ENCODE results near the gene PDP2. TPM values are rescaled to one million over a fixed set of nuclear protein-coding genes. Genes with fewer than 3 reads are reported as not detected.

Gene PDP2
- total and polyA plus RNA-seq, 4 experiments from 2014 or later = 2.4 to 19.3 (median 10.1) TPM

- no peak within 1 kb of the TSS for H3K27ac ChIP-seq (ENCODE audit: low read depth, low read length)
- H3K36me3 ChIP-seq (ENCODE audit: insufficient read depth, low read length) = no peaks in the 10 kb centered on the region
- no peaks in the 10 kb centered on the region for H3K27me3 ChIP-seq (ENCODE audit: insufficient read depth, low read length)
- no peak within 1 kb of the TSS for H3K4me3 ChIP-seq (ENCODE audit: low read length in 2 of 2)
- Mint-ChIP-seq H3K36me3 (no peaks in the 10 kb centered on the region), H3K4me3 (no peak within 1 kb of the TSS), H3K4me1 (no peaks in the 10 kb centered on the region), H3K9me3 (no peaks in the 10 kb centered on the region), H3K27ac (no peak within 1 kb of the TSS), H3K27me3 (peaks cover 17% of the 10 kb centered on the region in 2 donors)
- H3K4me1 ChIP-seq (ENCODE audit: insufficient read depth, low read length) = no peaks in the 10 kb centered on the region
- H3K9me3 ChIP-seq (ENCODE audit: control insufficient read depth in 1 of 2, low read length in 2 of 2) = no peaks in the 10 kb centered on the region
- peak in 1 of 5 donors; percentile 33 for DNase-seq
- ChIA-PET CTCF (ENCODE audit: partially characterized antibody) (interaction anchor here (0.9 to 1.1 kb wide), 2 partner anchors 88 to 126 kb away, joined by 3 read pairs; partner anchors contain the start of gene NAE1), POLR2A (ENCODE audit: partially characterized antibody) (no interaction called here)
- intact Hi-C loops (cut with micrococcal nuclease) = no loop called here
These were observed 38.7 kb downstream of the PDP2 start, which contains the start of gene CDH16 for GRCh38 chr16:66918803-66919568. CDH16 (minus strand) TSS chr16:66918885; CDS start chr16:66918065, 820 bp downstream.

- Mint-ChIP-seq H3K27ac (no peak overlapping the region), H3K4me3 (no peak overlapping the region), H3K4me1 (peaks cover 0 to 2% (median 0%) of the 10 kb centered on the region in 4 donors), H3K9me3 (no peaks in the 10 kb centered on the region), H3K36me3 (no peaks in the 10 kb centered on the region), H3K27me3 (peaks cover 19 to 22% of the 10 kb centered on the region in 2 donors)
- no peak overlapping the region for H3K27ac ChIP-seq (ENCODE audit: low read depth, low read length)
- no peaks in the 10 kb centered on the region for H3K9me3 ChIP-seq (ENCODE audit: control insufficient read depth in 1 of 2, low read length in 2 of 2)
- H3K36me3 ChIP-seq (ENCODE audit: insufficient read depth, low read length) = no peaks in the 10 kb centered on the region
- no peak overlapping the region for H3K4me3 ChIP-seq (ENCODE audit: low read length in 2 of 2)
- H3K4me1 ChIP-seq (ENCODE audit: insufficient read depth, low read length) = no peaks in the 10 kb centered on the region
- intact Hi-C loops (cut with micrococcal nuclease) = no loop called here
- ChIA-PET CTCF (ENCODE audit: partially characterized antibody) (no interaction called here), POLR2A (ENCODE audit: partially characterized antibody) (no interaction called here)
- peak in 1 of 5 donors; percentile 22 for DNase-seq
- no peaks in the 10 kb centered on the region for H3K27me3 ChIP-seq (ENCODE audit: insufficient read depth, low read length)
These were observed 39.4 kb downstream of the PDP2 start for GRCh38 chr16:66919569-66920298.

GRCh38 chr16:66920299-66920590 is 39.9 kb downstream of the PDP2 start:
- H3K4me1 Mint-ChIP-seq = peaks cover 0 to 2% (median 0%) of the 10 kb centered on the region in 4 donors
- POLR2A ChIA-PET (ENCODE audit: partially characterized antibody) = no interaction called here
- CTCF ChIA-PET (ENCODE audit: partially characterized antibody) = no interaction called here
- no peaks in the 10 kb centered on the region for H3K9me3 ChIP-seq (ENCODE audit: control insufficient read depth in 1 of 2, low read length in 2 of 2)
- no peak overlapping the region for H3K4me3 ChIP-seq (ENCODE audit: low read length in 2 of 2)
- DNase-seq = no peak
- no peak overlapping the region for H3K27ac ChIP-seq (ENCODE audit: low read depth, low read length)
- H3K27me3 ChIP-seq (ENCODE audit: insufficient read depth, low read length) = peaks cover under 1% of the 10 kb centered on the region
- H3K4me1 ChIP-seq (ENCODE audit: insufficient read depth, low read length) = peaks cover 2% of the 10 kb centered on the region
- H3K9me3 Mint-ChIP-seq = no peaks in the 10 kb centered on the region
- intact Hi-C loops (cut with micrococcal nuclease) = no loop called here
- no peaks in the 10 kb centered on the region for H3K36me3 ChIP-seq (ENCODE audit: insufficient read depth, low read length)
- H3K4me3 Mint-ChIP-seq = no peak overlapping the region
- no peaks in the 10 kb centered on the region for H3K36me3 Mint-ChIP-seq
- peaks cover 20 to 22% of the 10 kb centered on the region in 2 donors for H3K27me3 Mint-ChIP-seq
- H3K27ac Mint-ChIP-seq = no peak overlapping the region

- peaks cover 25 to 26% of the 10 kb centered on the region in 2 donors for H3K27me3 Mint-ChIP-seq
- H3K36me3 Mint-ChIP-seq = no peaks in the 10 kb centered on the region
- no peaks in the 10 kb centered on the region for H3K9me3 ChIP-seq (ENCODE audit: control insufficient read depth in 1 of 2, low read length in 2 of 2)
- POLR2A ChIA-PET (ENCODE audit: partially characterized antibody) = no interaction called here
- H3K9me3 Mint-ChIP-seq = no peaks in the 10 kb centered on the region
- H3K4me1 Mint-ChIP-seq = peaks cover 0 to 7% (median 5%) of the 10 kb centered on the region in 4 donors
- H3K27ac Mint-ChIP-seq = no peak overlapping the region
- CTCF ChIA-PET (ENCODE audit: partially characterized antibody) = no interaction called here
- DNase-seq = peak in 1 of 5 donors; percentile 6
- H3K27ac ChIP-seq (ENCODE audit: low read depth, low read length) = no peak overlapping the region
- no peak overlapping the region for H3K4me3 ChIP-seq (ENCODE audit: low read length in 2 of 2)
- H3K4me3 Mint-ChIP-seq = no peak overlapping the region
- no peaks in the 10 kb centered on the region for H3K36me3 ChIP-seq (ENCODE audit: insufficient read depth, low read length)
- peaks cover 7% of the 10 kb centered on the region for H3K4me1 ChIP-seq (ENCODE audit: insufficient read depth, low read length)
- H3K27me3 ChIP-seq (ENCODE audit: insufficient read depth, low read length) = peaks cover 6% of the 10 kb centered on the region
- intact Hi-C loops (cut with micrococcal nuclease) = no loop called here
These were observed 40.8 kb downstream of the PDP2 start for GRCh38 chr16:66920924-66921680.

- ChIA-PET POLR2A (ENCODE audit: partially characterized antibody) (no interaction called here), CTCF (ENCODE audit: partially characterized antibody) (no interaction called here)
- Histone ChIP-seq H3K36me3 (ENCODE audit: insufficient read depth, low read length) (no peaks in the 10 kb centered on the region), H3K4me1 (ENCODE audit: insufficient read depth, low read length) (peaks cover 7% of the 10 kb centered on the region), H3K27ac (ENCODE audit: low read depth, low read length) (no peak overlapping the region), H3K9me3 (ENCODE audit: control insufficient read depth in 1 of 2, low read length in 2 of 2) (no peaks in the 10 kb centered on the region), H3K4me3 (ENCODE audit: low read length in 2 of 2) (no peak overlapping the region), H3K27me3 (ENCODE audit: insufficient read depth, low read length) (peaks cover 11% of the 10 kb centered on the region)
- H3K27ac Mint-ChIP-seq = no peak overlapping the region
- no peaks in the 10 kb centered on the region for H3K36me3 Mint-ChIP-seq
- peak in 1 of 5 donors; percentile 25 for DNase-seq
- no peak overlapping the region for H3K4me3 Mint-ChIP-seq
- intact Hi-C loops (cut with micrococcal nuclease) = no loop called here
- peaks cover 0 to 7% (median 5%) of the 10 kb centered on the region in 4 donors for H3K4me1 Mint-ChIP-seq
- peaks cover 23 to 26% of the 10 kb centered on the region in 2 donors for H3K27me3 Mint-ChIP-seq
- H3K9me3 Mint-ChIP-seq = no peaks in the 10 kb centered on the region
These were observed 41.6 kb downstream of the PDP2 start for GRCh38 chr16:66921729-66922450.

GRCh38 chr16:66923247-66923731 is 43.0 kb downstream of the PDP2 start:
- H3K27ac ChIP-seq (ENCODE audit: low read depth, low read length) = no peak overlapping the region
- Mint-ChIP-seq H3K4me3 (peak overlapping the region in 2 of 8 donors; percentile 18 to 41), H3K9me3 (no peaks in the 10 kb centered on the region), H3K27ac (no peak overlapping the region), H3K36me3 (no peaks in the 10 kb centered on the region), H3K4me1 (peaks cover 0 to 7% (median 5%) of the 10 kb centered on the region in 4 donors), H3K27me3 (peaks cover 23 to 26% of the 10 kb centered on the region in 2 donors)
- DNase-seq = no peak
- no peak overlapping the region for H3K4me3 ChIP-seq (ENCODE audit: low read length in 2 of 2)
- H3K36me3 ChIP-seq (ENCODE audit: insufficient read depth, low read length) = no peaks in the 10 kb centered on the region
- H3K27me3 ChIP-seq (ENCODE audit: insufficient read depth, low read length) = peaks cover 11% of the 10 kb centered on the region
- H3K4me1 ChIP-seq (ENCODE audit: insufficient read depth, low read length) = peaks cover 7% of the 10 kb centered on the region
- no peaks in the 10 kb centered on the region for H3K9me3 ChIP-seq (ENCODE audit: control insufficient read depth in 1 of 2, low read length in 2 of 2)
- intact Hi-C loops (cut with micrococcal nuclease) = no loop called here
- ChIA-PET CTCF (ENCODE audit: partially characterized antibody) (no interaction called here), POLR2A (ENCODE audit: partially characterized antibody) (no interaction called here)

Measured in CD4-positive, alpha-beta memory T cell (primary cell).